K562 (cell line): Measurements from ENCODE around the gene TSPAN18.

Source experiments
- GMEB1 ChIP-seq: fragments of 250-450 bp; sonication (Bioruptor Pico); IDR thresholded peaks from 2 replicates; pipeline ENCODE4 v1.4.0; 2020; ENCODE audit warnings: mild to moderate bottlenecking
- JUND ChIP-seq, 2 experiments: IDR thresholded peaks; 2 replicates in 1 of 2; 3 replicates in 1 of 2; pipeline ENCODE4 v1.6.1; 2011; ENCODE audit warnings: borderline replicate concordance in 2 of 2, low read depth in 2 of 2, low read length in 2 of 2, improper control_type of control experiment in 1 of 2, missing biosample characterization in 1 of 2, missing genetic modification characterization in 1 of 2, missing genetic modification reagents in 1 of 2
- YY1 ChIP-seq, 3 experiments: IDR thresholded peaks; 2 replicates each; pipeline ENCODE4 v1.6.1; 2011; ENCODE audit warnings: low read length in 2 of 3, mild to moderate bottlenecking in 2 of 3, moderate library complexity in 2 of 3, borderline replicate concordance in 1 of 3, control low read depth in 1 of 3, low read depth in 1 of 3; ENCODE audit not compliant: insufficient read depth in 3 of 3, insufficient replicate concordance in 2 of 3, control insufficient read depth in 1 of 3, insufficient read length in 1 of 3; ENCODE audit errors: extremely low read depth in 1 of 3
- ZNF263 ChIP-seq: sonication (generic); formaldehyde crosslinking; IDR thresholded peaks from 2 replicates; pipeline ENCODE4 v1.8.0; 2022; ENCODE audit warnings: mild to moderate bottlenecking, missing genetic modification reagents, borderline replicate concordance
- ZNF639 ChIP-seq, 2 experiments: fragments of 200-800 bp in 1 of 2; sonication (Bioruptor generic) in 1 of 2; sonication (generic) in 1 of 2; formaldehyde crosslinking in 1 of 2; IDR thresholded peaks in 1 of 2; conservative IDR thresholded peaks in 1 of 2; 2 replicates each; pipeline versions ENCODE4 v1.5.0 to v1.6.1; 2016 to 2020; ENCODE audit warnings: missing compliant biosample characterization in 1 of 2, missing genetic modification characterization in 1 of 2, missing genetic modification reagents in 1 of 2
- TF ChIP-seq, protein P1 (sequence below), 3 experiments: IDR thresholded peaks in 2 of 3; conservative IDR thresholded peaks in 1 of 3; 2 replicates each; pipeline ENCODE4 v1.5.1; 2011 to 2012; ENCODE audit warnings: low read length in 3 of 3, mild to moderate bottlenecking in 3 of 3, control low read depth in 2 of 3, improper control_type of control experiment in 1 of 3, inconsistent platforms in 1 of 3, low read depth in 1 of 3, mixed read lengths in 1 of 3, moderate library complexity in 1 of 3; ENCODE audit not compliant: insufficient read depth in 2 of 3

DNA sequence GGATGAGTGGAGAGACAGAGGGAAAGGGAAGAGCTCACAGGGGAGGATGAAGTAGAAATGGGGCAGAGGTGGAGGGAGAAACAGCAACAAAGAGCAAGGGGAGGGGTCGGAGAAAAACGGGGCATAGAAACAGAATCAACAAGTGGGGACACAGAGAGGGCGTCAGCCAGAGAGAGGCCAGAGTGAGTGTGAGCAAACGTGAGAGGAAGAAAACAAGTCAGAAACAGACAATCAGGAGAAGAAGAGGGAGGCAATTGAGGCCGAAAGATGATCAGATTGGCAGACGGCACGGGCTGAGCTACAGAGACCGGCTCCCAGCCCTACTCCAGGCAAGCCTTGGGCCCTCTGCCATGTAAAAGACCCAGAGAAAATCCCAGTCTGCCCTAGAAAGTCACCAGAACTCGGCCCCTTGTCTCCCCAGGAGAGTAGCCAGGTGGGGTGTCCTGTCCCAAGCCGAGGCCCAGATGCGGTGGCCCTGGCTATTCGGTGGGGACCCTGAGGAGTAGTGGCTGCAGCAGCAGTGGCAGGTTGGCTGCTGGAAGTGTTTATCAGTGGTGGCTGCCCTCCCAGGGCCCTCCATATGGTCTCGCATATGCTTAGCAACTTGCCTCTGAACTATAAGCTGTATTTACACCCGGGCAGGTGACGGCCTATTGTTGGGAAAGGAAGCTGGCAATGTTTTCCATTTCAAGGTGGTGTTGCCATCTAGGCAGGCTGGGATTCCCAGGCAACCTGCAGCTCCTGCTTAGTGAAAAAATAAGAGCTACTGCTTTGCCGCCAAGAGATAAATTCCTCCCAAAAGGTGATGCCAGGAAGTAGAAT is 14.8 kb upstream of the TSPAN18 start:
- TF ChIP-seq ZNF639 (CRISPR knock-in tag; conservative IDR thresholded peaks at IDR 0.05 in 1 of 2, IDR thresholded peaks at IDR 0.05 in 1 of 2) (no peak), ZNF263 (no peak), JUND (IDR thresholded peaks at IDR 0.05; ENCODE audit: borderline replicate concordance, low read depth, low read length) (no peak), JUND (tag; IDR thresholded peaks at IDR 0.05; ENCODE audit: borderline replicate concordance, low read depth, low read length) (no peak), YY1 (IDR thresholded peaks at IDR 0.05; ENCODE audit: borderline replicate concordance in 1 of 3, control insufficient read depth in 1 of 3, extremely low read depth in 1 of 3, insufficient read depth in 3 of 3, insufficient read length in 1 of 3, insufficient replicate concordance in 2 of 3, low read depth in 1 of 3, low read length in 2 of 3) (no peak), GMEB1 (CRISPR knock-in tag) (no peak)
- TF ChIP-seq, protein P1, sequence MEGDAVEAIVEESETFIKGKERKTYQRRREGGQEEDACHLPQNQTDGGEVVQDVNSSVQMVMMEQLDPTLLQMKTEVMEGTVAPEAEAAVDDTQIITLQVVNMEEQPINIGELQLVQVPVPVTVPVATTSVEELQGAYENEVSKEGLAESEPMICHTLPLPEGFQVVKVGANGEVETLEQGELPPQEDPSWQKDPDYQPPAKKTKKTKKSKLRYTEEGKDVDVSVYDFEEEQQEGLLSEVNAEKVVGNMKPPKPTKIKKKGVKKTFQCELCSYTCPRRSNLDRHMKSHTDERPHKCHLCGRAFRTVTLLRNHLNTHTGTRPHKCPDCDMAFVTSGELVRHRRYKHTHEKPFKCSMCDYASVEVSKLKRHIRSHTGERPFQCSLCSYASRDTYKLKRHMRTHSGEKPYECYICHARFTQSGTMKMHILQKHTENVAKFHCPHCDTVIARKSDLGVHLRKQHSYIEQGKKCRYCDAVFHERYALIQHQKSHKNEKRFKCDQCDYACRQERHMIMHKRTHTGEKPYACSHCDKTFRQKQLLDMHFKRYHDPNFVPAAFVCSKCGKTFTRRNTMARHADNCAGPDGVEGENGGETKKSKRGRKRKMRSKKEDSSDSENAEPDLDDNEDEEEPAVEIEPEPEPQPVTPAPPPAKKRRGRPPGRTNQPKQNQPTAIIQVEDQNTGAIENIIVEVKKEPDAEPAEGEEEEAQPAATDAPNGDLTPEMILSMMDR (IDR thresholded peaks at IDR 0.05 in 2 of 3, conservative IDR thresholded peaks at IDR 0.05 in 1 of 3; ENCODE audit: insufficient read depth in 2 of 3, low read depth in 1 of 3, low read length in 3 of 3): no peak
